ENCODE results near the gene EXOC4. TPM values are rescaled to one million over a fixed set of nuclear protein-coding genes. Genes with fewer than 3 reads are reported as not detected.

EXOC4 gene
- total and polyA plus RNA-seq, 2 of the 13 experiments (the other 11 are each of a cell fraction or from before 2014, with no cell fraction given) = 22.5 to 39.0 TPM

- TF ChIP-seq RCOR2 (CRISPR knock-in tag; IDR thresholded peaks at IDR 0.05) (no peak), MYNN (CRISPR knock-in tag; IDR thresholded peaks at IDR 0.05; ENCODE audit: low read depth) (no peak), HMGA1 (CRISPR knock-in tag; conservative IDR thresholded peaks at IDR 0.05) (no peak), SRSF1 (optimal IDR thresholded peaks at IDR 0.05; ENCODE audit: low read depth, low read length) (peak; percentile 56), SALL1 (CRISPR knock-in tag; IDR thresholded peaks at IDR 0.05) (peak; percentile 40; the same call in 1 of the 2 replicates), MTA3 (CRISPR knock-in tag; IDR thresholded peaks at IDR 0.05) (no peak), TAF1 (CRISPR knock-in tag; IDR thresholded peaks at IDR 0.05) (peak; percentile 85), ZNF546 (CRISPR knock-in tag; conservative IDR thresholded peaks at IDR 0.05) (no peak), ZNF30 (CRISPR knock-in tag; IDR thresholded peaks at IDR 0.05) (no peak), CENPBD1 (CRISPR knock-in tag; IDR thresholded peaks at IDR 0.05; ENCODE audit: borderline replicate concordance, low read depth) (no peak), GPBP1L1 (CRISPR knock-in tag; IDR thresholded peaks at IDR 0.05) (no peak), ZNF263 (CRISPR knock-in tag; IDR thresholded peaks at IDR 0.05) (no peak), ZNF205 (CRISPR knock-in tag; IDR thresholded peaks at IDR 0.05) (0 out of 2 replicates have a peak, but pooled peaks have one; percentile 46), ZSCAN25 (CRISPR knock-in tag; IDR thresholded peaks at IDR 0.05) (no peak), ZNF547 (CRISPR knock-in tag; IDR thresholded peaks at IDR 0.05) (peak; percentile 45; the same call in 1 of the 2 replicates), ZKSCAN1 (IDR thresholded peaks at IDR 0.05; ENCODE audit: low read length) (no peak), ZNF282 (IDR thresholded peaks at IDR 0.05; ENCODE audit: partially characterized antibody) (no peak), RFX1 (IDR thresholded peaks at IDR 0.05) (no peak), SMAD1 (CRISPR knock-in tag; IDR thresholded peaks at IDR 0.05; ENCODE audit: borderline replicate concordance, low read depth) (no peak)
- TF ChIP-seq, protein P1, sequence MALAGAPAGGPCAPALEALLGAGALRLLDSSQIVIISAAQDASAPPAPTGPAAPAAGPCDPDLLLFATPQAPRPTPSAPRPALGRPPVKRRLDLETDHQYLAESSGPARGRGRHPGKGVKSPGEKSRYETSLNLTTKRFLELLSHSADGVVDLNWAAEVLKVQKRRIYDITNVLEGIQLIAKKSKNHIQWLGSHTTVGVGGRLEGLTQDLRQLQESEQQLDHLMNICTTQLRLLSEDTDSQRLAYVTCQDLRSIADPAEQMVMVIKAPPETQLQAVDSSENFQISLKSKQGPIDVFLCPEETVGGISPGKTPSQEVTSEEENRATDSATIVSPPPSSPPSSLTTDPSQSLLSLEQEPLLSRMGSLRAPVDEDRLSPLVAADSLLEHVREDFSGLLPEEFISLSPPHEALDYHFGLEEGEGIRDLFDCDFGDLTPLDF (CRISPR knock-in tag; IDR thresholded peaks at IDR 0.05) = peak; percentile 78
- TF ChIP-seq, protein P2, sequence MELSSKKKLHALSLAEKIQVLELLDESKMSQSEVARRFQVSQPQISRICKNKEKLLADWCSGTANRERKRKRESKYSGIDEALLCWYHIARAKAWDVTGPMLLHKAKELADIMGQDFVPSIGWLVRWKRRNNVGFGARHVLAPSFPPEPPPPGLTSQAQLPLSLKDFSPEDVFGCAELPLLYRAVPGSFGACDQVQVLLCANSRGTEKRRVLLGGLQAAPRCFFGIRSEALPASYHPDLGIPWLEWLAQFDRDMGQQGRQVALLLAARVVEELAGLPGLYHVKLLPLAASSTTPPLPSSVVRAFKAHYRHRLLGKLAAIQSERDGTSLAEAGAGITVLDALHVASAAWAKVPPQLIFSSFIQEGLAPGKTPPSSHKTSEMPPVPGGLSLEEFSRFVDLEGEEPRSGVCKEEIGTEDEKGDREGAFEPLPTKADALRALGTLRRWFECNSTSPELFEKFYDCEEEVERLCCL (CRISPR knock-in tag; IDR thresholded peaks at IDR 0.05; ENCODE audit: borderline replicate concordance) = no peak
- TF ChIP-seq, protein P3, sequence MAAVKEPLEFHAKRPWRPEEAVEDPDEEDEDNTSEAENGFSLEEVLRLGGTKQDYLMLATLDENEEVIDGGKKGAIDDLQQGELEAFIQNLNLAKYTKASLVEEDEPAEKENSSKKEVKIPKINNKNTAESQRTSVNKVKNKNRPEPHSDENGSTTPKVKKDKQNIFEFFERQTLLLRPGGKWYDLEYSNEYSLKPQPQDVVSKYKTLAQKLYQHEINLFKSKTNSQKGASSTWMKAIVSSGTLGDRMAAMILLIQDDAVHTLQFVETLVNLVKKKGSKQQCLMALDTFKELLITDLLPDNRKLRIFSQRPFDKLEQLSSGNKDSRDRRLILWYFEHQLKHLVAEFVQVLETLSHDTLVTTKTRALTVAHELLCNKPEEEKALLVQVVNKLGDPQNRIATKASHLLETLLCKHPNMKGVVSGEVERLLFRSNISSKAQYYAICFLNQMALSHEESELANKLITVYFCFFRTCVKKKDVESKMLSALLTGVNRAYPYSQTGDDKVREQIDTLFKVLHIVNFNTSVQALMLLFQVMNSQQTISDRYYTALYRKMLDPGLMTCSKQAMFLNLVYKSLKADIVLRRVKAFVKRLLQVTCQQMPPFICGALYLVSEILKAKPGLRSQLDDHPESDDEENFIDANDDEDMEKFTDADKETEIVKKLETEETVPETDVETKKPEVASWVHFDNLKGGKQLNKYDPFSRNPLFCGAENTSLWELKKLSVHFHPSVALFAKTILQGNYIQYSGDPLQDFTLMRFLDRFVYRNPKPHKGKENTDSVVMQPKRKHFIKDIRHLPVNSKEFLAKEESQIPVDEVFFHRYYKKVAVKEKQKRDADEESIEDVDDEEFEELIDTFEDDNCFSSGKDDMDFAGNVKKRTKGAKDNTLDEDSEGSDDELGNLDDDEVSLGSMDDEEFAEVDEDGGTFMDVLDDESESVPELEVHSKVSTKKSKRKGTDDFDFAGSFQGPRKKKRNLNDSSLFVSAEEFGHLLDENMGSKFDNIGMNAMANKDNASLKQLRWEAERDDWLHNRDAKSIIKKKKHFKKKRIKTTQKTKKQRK (IDR thresholded peaks at IDR 0.05; ENCODE audit: low read length) = no peak
- TF ChIP-seq, protein P4, sequence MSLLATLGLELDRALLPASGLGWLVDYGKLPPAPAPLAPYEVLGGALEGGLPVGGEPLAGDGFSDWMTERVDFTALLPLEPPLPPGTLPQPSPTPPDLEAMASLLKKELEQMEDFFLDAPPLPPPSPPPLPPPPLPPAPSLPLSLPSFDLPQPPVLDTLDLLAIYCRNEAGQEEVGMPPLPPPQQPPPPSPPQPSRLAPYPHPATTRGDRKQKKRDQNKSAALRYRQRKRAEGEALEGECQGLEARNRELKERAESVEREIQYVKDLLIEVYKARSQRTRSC (CRISPR knock-in tag; IDR thresholded peaks at IDR 0.05; ENCODE audit: low read depth) = no peak
Observed at GRCh38 chr7:133252858-133253518, at the start of gene EXOC4 (continued).

Data from HepG2 (cell line).